SW 1271 (cell line): Measurements from ENCODE around the gene HELZ2.
A peak's percentile ranks its signal among the peaks of the same experiment; 100 is the strongest.
"Not testable (repeated sequence)": the region's sequence is repeated elsewhere in the genome, so short reads cannot be mapped to it uniquely, and the experiment has no call there.

Experiments
- DNase-seq, 2 experiments: peaks; one replicate each; lab custom pipeline; 2025; lab: John Stamatoyannopoulos, UW

HELZ2 gene

GRCh38 chr20:63574156-63574828 lies at the start of gene HELZ2:
HELZ2 (minus strand) TSS chr20:63574239; CDS start chr20:63572385, 1,854 bp downstream.
- peak; percentile 54 to 78 for DNase-seq

GRCh38 chr20:63622732-63623131 lies 48.7 kb upstream of the HELZ2 start:
- no peak for DNase-seq

- no peak for DNase-seq
Observed at GRCh38 chr20:63622096-63622495, 48.1 kb upstream of the HELZ2 start.

- no peak for DNase-seq
Observed at GRCh38 chr20:63620991-63621390, 47.0 kb upstream of the HELZ2 start.

GRCh38 chr20:63619505-63619904 lies 45.5 kb upstream of the HELZ2 start:
- DNase-seq, result no peak

GRCh38 chr20:63619086-63619485 lies 45.0 kb upstream of the HELZ2 start:
- no peak for DNase-seq

- DNase-seq, result no peak
Observed at GRCh38 chr20:63618291-63618980, 44.4 kb upstream of the HELZ2 start.

GRCh38 chr20:63617876-63618265 lies 43.8 kb upstream of the HELZ2 start:
- no peak for DNase-seq

- DNase-seq, result no peak
Observed at GRCh38 chr20:63617092-63617875, 43.2 kb upstream of the HELZ2 start.

- not testable (repeated sequence) for DNase-seq
Observed at GRCh38 chr20:63613863-63614594, 40.0 kb upstream of the HELZ2 start.

GRCh38 chr20:63612276-63612931 lies 38.4 kb upstream of the HELZ2 start:
- DNase-seq, result no peak

GRCh38 chr20:63611646-63612045 lies 37.6 kb upstream of the HELZ2 start:
- DNase-seq, result no peak

- DNase-seq, result no peak
Observed at GRCh38 chr20:63610581-63611435, 36.8 kb upstream of the HELZ2 start.

GRCh38 chr20:63606686-63607085 lies 32.6 kb upstream of the HELZ2 start:
- DNase-seq, result no peak

- DNase-seq, result no peak
Observed at GRCh38 chr20:63602321-63602720, 28.3 kb upstream of the HELZ2 start.

GRCh38 chr20:63601679-63602078 lies 27.6 kb upstream of the HELZ2 start:
- not testable (repeated sequence) for DNase-seq

- no peak for DNase-seq
Observed at GRCh38 chr20:63599396-63600050, 25.5 kb upstream of the HELZ2 start.

GRCh38 chr20:63598479-63599395 lies 24.7 kb upstream of the HELZ2 start:
- DNase-seq, result no peak
